Measurements from ENCODE around the gene CHD6.
"Not testable (repeated sequence)": the region's sequence is repeated elsewhere in the genome, so short reads cannot be mapped to it uniquely, and the experiment has no call there.

The CHD6 gene

DNA sequence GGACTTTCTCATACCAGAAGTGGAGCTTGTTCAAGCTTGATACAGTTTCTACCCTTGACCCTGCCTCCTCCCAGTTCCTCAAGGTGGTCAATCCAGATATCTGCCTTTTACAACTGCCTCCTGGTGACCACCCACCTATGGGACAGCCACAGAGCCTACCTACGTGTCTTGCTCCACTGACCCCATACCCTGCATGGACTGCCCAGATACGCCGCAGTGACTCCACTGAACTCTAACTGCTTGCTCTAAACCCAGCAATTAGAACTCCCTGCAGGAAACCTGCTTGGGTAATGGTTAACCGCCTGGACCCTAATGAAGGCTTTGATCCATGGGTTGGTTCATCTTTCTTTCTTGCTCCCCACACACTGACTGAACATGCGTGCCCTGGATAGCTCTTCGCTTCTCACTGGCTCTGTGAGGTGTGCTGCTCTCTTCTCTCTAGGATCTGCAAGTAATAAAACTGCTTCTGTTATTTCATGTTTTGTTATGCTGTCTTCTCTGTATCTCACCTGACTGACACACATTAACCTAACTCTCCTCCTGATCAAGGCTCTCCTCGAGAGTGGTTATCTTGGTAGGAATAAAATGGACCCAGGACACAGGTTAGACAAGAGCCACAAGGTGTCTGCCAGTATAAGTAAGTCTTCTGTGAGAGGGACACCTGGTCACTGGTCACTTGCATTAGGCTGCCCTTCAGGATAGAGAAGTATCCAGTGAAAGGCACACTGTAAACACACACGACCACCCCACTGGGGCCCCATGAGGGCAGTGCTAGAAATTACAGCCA, 79.2 kb downstream of the CHD6 start:
- no peak for DNase-seq

DNA sequence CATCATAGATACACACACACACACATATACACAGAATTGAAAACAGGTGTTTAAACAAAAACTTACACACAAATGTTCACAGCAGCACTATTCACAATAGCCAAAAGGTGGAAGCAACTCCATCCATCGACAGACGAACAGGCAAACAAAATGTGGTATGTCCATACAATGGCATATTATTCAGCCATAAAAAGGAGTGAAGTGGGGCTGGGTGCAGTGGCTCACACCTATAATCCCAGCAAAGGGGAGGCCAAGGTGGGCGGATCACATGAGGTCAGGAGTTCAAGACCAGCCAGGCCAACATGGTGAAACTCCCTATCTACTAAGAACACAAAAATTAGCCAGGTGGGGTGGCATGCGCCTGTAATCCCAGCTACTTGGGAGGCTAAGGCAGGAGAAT, 80.3 kb downstream of the CHD6 start:
- no peak for DNase-seq

DNA sequence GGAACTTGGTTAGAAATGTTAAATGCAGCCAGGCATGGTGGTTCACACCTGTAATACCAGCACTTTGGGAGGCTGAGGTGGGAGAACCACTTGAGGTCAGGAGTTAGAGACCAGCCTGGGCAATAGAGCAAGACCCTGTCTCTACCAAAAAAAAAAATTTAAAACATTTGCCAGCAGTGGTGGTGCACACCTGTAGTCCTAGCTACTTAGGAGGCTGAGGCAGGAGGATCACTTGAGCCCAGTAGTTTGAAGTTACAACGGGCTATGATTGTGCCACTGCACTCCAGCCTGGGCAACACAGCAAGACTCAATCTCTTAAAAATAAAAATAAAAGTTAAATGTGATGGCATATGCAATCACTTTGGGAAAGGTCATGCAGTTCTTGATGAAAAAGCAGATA, 82.6 kb downstream of the CHD6 start:
- DNase-seq: not testable (repeated sequence)

DNA sequence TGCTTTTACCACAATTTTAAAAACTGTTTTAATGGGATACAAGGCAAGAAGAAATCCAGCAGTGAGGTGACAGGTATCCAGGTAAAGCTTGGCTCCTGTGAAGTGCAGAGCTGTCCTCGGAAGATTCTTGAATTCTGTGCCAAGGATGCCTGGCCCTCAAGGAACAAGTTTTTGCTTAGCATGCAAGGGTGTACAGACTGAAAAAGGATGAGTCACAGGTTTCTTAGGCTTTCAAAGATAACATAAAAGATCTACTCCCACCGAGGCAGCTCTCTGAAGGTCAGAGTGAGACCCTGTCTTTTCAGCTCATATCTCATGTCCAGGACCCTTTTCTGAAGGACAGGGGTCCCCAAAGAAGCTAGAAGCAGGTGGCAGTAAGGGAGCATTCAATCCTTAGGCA, 83.3 kb downstream of the CHD6 start:
- DNase-seq: no peak

DNA sequence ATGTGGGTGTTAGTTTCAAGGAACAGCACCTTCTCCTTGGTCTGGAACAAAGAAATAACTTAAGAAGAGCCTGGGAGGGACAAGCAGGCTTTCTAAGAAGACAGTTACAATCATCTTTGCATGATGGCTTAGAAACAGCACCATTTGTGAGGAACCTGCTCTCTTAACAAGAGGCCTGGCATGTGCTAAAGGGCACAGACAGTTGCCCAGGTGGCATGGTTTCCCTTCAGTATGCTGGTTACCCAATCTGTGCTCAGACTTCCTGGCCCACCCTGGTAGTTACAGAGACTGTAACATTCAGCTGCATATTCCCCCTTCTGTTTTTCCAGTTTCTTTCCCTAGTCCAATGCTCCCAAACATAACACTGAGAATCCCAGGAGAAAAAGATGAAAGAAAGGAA, 84.0 kb downstream of the CHD6 start:
- DNase-seq: no peak

DNA sequence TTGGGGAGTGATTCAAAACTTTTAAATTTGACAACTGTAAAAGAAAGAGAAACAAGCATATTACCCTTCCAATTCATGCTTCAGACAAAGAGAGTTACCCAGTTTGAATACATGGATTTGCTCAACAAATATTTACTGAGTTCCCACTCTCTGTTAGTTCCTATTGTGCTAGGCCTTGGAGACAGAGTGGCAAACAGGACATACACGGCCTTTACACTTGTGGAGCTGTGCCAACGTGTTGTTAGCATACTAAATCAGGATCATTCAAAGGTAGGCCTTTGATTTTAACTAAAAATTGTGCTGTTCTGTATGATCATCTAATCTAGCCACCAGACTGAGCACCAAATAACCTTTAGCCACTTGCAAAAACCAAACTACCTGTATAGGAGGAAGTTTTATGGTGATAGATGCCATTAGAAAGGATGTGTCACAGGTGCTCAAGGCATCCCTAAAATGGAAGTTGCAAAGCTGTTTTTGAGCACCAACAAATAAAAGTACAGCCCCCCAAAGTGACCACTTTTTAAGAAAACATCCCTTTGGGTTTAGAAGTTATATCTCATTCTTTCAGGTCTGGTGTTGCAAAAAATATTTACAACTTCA, 84.5 kb downstream of the CHD6 start:
- no peak for DNase-seq

DNA sequence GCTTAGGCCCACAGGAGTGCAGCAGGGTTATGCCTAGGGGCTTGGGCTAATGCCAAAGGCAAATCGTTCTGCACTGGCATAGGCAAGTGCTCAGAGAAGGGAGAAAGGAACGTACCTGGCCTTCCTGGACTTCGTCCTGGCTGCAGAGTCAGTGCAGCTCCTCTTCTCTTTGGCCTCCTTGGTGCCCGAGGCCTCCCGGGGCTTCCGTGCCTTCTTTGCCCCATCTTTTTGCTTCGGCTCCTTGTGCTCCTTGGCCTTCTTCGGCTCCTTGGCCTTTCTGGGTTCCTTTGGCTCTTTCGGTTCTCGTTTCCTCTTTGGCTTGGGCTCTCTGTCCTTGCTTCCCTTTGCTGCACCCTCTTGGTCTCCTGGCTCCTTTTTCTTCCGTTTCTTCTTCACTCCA, 85.2 kb downstream of the CHD6 start:
- no peak for DNase-seq

DNA sequence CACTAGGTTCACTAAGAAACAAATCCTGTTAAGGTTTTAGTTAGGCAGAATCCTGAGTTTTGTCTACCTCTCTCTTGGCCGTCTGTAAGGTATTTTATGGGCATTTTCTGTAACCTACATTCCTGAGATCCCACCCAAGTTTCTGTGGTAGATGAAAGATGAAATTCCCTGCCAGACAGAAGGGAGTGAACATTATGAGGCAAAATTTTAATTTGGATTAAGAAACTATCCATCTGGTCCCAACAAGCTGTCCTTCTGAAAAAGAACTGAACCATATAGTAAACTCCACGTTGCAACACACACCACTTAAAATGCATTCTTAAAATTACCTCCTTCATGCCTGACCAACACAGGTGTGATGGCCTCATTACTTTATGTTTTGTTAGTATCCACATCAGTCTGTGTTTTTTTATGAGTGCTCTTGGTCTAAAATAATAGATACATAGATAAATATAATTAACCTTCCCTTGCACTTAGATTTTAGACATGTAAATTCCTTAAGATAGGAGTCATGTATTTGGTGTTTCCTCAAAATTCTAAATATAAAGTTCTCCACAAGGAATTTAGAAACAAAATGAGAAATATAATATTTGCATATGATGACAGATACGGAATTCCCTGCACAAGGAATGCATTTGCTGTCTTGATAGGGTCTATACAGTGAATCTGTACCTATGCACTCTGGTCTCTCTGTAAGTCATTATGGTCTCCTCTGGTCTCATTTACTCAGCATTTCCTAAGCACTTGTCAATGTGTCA, 86.5 kb downstream of the CHD6 start:
- DNase-seq: no peak

DNA sequence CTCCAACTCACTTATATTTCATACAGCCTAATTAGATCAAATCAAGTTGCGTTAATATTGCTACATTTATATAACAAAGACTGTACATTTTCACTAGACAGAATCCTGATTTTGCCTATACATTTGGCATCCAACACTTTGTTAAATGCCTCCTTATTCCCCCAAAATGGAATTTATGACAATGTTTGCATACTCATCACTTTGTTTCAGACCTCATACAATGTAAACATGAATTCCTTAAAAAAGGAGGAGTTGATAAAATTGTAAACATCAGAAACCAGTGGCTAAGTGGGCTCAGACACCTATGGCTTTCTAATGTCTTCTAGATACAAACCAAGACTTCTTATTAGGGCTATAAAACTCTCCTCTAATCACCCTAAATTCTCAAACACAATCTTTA, 87.3 kb downstream of the CHD6 start:
- DNase-seq: no peak

DNA sequence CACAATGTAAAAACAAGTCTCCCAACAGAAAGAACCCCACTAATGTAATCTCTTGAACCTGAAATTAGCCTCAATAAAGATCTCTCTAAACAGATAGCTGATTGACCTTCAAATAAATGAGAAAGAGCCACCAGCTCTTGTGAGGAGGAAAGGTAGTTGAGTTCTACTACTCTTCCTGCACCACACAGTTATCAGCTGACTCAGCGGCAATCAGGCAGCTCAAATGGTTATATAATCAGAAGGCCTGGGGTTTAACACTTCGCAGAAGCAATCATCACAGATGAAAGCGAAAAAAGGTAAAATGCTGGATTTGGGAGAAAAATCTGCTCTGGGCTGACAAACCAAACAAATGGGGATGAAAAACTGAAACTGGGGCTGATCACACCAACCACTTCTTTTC, 91.8 kb downstream of the CHD6 start:
- DNase-seq: no peak

DNA sequence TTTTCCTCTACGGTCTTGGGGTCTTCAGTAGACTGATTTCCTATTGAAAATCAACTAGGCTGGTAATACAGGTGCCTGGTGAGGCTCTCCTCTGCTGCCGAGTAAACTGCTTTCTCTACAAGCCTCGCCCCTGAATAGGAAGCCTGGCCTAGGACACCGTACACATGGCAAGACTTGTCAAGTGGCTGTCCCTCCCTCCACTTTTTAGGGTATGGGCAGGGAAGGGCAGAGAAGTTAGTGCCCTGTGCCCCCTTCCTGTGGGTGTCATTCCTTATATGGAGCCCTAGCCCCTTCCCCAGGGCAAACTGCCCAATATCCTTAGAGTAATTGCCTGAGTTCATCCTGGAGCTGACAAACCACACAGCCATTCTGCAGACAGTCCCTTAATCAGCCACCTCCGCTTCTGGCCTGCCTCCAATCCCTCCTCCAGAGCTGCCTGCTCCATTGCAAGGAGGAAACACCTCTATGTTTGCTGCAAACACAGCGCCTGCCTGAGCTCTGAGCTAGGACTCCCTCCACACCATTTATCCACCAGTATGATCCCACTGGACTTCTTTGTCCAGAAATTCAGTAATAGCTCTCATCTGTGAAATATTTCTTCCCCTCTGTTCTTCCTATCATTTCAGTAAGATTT, 93.1 kb downstream of the CHD6 start:
- DNase-seq: no peak

DNA sequence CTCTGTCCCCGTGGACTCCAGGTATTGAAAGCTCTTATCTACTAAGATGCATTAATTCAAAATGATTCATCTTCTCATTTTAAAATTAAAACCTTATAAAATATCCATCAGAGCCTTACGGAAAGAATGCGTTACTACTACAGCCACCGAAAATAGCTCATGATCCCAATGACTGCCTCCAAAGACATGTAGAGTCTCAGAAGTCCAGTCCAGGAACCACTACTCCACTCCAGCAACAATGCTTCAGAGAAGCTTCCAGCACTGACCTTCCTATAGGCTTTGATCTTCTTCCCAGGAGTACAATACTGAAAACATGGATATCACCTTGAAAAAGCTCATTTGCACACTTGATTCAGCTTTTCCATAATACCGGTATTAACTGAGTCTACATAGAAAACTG, 94.3 kb downstream of the CHD6 start:
- no peak for DNase-seq

DNA sequence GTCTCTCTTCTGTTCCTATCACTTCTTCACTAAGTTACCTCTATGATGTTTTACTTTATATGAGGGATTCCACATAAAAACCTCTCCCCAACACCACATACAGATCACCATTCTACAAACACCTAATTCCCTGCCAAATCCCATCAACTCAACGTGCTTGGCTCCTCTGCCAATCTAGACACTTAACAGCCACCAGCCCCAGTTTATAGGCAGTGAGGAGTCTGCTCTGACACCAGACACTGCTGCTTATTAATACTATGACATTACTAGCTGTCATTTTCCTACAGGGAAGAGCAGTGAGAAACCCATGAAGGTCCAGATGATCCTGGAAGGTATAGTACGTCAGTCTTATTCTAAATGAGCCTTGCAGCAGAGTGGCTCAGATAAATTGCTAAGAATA, 104.3 kb downstream of the CHD6 start:
- DNase-seq: no peak

DNA sequence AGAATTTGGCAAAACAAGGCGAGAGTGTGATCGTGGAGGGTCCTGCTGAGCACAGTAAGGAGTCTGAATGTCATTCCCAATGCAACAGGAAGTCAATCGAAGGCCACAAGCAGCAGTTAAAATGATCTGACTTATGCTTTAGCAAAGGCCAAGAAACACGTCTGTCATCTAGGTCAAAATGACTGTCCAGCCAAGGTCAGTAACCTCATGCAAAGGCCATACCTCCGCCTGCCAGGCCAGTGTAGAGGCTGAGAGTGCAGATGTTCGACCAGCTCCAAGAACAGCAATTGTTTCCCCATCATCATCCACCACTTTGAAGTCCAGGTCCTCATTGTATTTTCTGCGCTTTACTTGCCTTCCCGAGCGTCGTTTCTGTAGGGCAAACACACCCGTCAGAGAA, 105.6 kb downstream of the CHD6 start:
- DNase-seq: no peak

DNA sequence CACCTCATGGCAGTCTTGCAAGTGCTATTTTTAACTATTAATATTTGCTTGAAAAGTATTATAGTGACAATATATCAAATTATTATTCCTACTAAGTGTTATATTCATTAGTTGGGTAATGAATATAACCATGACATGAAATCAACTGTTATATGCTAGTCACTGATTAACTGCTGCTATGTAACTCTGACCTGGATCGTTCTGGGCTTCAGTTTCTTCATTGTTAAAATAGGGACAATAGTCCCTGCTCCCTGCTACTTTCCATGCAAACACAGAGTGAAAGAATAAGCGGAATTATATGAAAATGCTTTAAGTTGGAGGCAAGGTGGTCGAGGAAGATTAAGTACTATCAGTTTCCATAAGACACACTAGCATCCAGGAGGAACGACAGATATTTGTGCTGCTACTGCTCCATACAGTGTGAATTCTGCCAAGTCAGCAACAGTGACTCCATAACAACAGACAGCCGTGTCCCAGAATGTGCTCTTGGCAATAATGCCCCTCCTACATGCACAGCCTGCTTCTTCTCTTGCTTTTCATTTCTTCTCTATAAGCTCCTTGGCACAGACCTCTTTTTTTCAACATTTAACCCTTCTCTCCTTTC, 107.2 kb downstream of the CHD6 start:
- no peak for DNase-seq

DNA sequence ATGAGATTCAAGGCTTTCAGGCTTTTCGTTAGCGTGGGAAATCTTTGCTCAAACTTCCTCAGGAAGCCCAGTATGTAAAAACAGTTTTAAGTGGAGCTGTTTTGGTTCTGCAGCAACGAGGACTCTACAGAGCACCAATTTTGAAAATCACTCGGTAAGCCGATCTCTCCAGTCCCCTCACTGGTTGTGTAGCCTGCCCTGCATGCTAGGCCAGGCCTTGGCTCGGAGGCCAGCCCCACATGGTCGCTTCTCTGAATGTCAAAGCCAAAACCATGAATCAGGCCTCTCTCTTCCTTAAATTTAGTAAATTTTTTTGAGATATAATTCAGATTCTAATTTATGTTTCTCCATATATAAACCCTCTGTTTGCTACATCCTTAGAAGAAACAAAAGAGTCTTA, 108.0 kb downstream of the CHD6 start:
- no peak for DNase-seq

DNA sequence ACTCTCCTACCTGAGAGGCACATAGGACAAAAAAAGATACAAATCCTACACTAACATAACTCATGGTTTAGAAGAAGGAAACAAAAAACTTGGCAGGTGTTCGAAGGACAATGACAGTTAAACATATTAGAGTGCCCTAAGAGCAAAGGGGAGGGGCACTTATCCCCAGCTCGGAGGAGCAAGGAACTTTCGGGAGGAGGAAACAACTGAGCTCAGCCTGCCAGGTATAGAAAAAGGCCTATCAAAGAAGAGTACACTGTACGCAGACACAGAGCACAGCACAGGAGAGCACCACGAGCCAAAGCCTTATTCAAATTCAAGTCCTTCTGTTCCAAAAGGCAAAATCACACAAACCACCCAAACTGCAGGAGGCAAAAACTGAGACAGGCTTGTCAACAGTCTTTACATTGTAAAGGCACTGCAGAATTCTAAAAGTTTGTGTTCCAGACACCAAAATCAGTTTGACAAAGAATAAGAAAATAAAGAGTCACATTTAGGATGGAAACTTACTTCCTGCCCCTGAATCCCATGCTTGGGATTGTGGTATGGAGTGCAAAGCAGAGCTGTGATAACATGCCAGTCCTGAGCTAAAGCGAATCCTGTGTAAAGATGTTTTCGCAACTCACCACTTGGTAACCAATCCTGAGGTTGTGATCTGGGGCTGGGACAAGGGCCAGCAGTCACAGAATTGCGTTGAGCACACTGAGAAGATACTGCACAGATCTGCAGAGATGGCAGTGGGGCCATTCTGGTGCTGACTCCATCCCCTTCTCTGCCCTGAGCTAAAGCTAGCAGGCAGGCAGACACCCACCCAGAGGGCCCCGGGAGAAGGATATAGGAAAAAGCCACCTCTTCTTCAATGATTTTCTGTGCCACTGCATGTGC, 108.6 kb downstream of the CHD6 start:
- DNase-seq: no peak

DNA sequence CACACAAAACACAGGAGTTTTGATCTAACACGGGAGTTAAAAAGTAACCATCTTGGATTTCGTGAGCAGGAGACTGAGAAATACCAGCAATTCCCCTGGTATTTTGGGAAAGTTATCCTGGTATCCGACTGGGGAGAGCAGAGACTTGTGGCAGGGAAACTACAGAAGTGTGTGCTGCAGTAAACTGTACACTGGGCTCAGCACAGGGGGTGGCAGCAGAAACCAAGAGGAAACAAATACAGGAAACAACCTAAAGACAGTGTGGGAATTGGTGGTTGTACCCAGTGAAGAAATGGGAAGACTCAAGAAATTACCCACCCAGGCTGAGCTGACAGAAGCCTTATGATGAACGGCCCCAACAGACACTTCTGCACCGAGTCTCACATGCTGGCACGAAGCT, 109.8 kb downstream of the CHD6 start:
- DNase-seq: no peak

DNA sequence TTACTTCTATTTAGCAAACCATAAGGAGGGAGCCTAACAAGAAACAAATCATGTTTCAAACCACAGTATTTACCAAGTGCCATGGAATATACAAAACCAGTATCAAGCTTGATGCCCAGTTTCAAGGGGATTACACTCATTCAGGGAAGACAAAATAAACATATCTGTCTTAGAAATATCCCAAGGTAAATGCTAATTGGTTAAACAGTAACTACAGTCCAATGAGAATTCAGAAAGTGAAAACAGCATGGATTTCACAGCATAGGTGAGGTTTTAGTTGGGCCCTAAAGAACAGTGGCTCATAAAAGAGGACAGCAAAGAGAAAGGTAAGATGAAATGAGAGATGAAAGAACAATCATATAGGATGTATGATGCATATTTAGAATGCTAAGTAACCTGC, 110.3 kb downstream of the CHD6 start:
- DNase-seq: no peak

DNA sequence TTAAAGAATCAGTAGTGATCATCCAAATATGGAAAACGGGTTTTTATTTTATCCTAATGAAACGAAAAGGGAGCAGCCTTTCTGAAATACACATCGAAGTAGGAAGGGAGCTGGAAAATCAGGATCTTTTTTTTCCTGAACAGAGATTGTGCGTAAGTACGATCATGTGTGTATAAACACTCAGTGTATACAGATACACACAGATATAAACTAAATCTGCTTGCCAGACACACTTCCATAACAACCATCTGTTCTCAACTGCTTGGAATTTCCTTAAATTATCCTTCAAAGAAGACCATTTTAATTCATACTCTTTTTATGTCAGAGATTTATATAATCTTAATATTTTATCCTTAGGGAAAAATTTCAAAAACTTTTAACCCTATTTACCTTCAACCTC, 110.7 kb downstream of the CHD6 start:
- no peak for DNase-seq

DNA sequence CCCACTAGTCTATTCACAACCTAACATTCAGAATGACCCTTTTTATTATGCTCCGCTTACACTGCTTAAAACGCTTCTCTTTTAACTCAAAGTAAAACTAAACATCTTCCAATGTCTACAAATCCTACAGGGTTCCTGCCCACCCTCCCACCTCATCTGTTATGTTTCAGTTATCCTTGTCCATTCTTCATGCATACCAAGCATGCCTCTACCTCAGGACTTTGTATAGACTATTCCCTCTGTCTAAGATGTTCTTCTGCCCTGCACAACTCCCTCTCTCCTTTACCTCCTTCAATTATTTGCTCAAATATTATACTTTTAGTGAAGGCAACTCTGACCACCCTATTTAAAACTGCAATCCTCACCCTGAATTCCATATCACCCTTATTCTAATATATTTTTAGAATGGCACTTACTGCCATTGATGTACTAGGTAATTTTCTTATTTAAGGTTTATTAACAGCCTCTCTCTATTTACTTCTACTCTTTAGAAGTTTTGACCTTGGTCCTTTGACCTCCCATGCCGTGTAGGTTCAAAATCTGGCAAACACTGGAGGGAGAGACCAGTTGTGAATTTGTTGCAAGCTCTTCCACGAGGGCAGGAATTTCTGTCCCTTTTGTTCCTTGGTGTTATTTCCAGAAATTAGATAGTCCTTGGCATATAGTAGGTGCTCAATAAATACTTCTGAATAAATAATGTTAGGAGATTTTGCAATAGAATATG, 111.8 kb downstream of the CHD6 start:
- DNase-seq: no peak

DNA sequence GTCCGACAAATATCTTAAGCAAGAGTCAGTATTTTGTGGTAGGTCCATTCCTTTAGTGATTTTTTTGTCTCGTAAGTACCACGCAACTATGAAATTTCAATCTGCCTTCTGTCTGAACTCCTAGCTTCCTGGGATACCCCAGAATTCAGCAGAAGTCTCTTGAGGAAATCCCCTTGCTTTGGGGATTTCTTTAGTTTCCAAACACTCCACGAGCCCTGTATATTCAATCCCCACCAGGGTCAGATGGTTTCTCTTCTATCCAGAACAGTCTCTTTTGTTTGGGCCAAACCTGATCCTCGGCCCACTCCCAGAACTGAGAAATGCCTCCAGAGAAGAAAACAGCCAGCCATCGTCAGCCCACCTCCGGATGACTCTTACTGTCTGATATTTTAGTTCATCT, 113.0 kb downstream of the CHD6 start:
- DNase-seq: no peak
